Karpas-422 (cell line): ENCODE data around the gene MICALL1. TPM values are rescaled to one million over a fixed set of nuclear protein-coding genes. Genes with fewer than 3 reads are reported as not detected.

Experiments used
- DNase-seq: peaks from one replicate; pipeline ENCODE4 v3.0.0-alpha.2; 2015
- H2AFZ ChIP-seq: fragments of 200-600 bp; sonication (generic); 2 replicates; pipeline ENCODE4 v1.6.1; 2014; ENCODE audit warnings: antibody characterized with exemption, low read length, mixed read lengths
- H3K27ac ChIP-seq: fragments of 200-600 bp; sonication (generic); 2 replicates; pipeline ENCODE4 v1.5.1; 2014; ENCODE audit warnings: mild to moderate bottlenecking, low read length, moderate library complexity
- H3K27me3 ChIP-seq: fragments of 200-600 bp; sonication (generic); 2 replicates; pipeline ENCODE4 v1.6.1; 2014; ENCODE audit warnings: low read length, mixed read lengths
- H3K36me3 ChIP-seq: fragments of 200-600 bp; sonication (generic); 2 replicates; pipeline ENCODE4 v1.6.1; 2014; ENCODE audit warnings: low read length, mixed read lengths; ENCODE audit not compliant: insufficient read depth
- H3K4me1 ChIP-seq: fragments of 200-600 bp; sonication (generic); 2 replicates; pipeline ENCODE4 v1.6.1; 2014; ENCODE audit warnings: mild to moderate bottlenecking, low read length, mixed read lengths
- H3K4me2 ChIP-seq: fragments of 200-600 bp; sonication (generic); 2 replicates; pipeline ENCODE4 v1.6.1; 2014; ENCODE audit warnings: low read length, low read depth, mild to moderate bottlenecking; ENCODE audit not compliant: poor library complexity, severe bottlenecking
- H3K4me3 ChIP-seq: fragments of 200-600 bp; sonication (generic); 2 replicates; pipeline ENCODE4 v1.5.1; 2014; ENCODE audit warnings: mild to moderate bottlenecking, antibody characterized with exemption, low read length, mixed read lengths
- H3K79me2 ChIP-seq: fragments of 200-600 bp; sonication (generic); 2 replicates; pipeline ENCODE4 v1.6.1; 2014; ENCODE audit warnings: mild to moderate bottlenecking, low read length, mixed read lengths
- H3K9ac ChIP-seq: fragments of 200-600 bp; sonication (generic); 2 replicates; pipeline ENCODE4 v1.6.0; 2014; ENCODE audit warnings: low read length
- H3K9me2 ChIP-seq: fragments of 200-600 bp; sonication (generic), shearing (Covaris generic); replicated peaks from 2 replicates; pipeline ENCODE4 v1.6.0; 2014; ENCODE audit warnings: mild to moderate bottlenecking, low read length, moderate library complexity; ENCODE audit not compliant: insufficient read depth
- H3K9me3 ChIP-seq: fragments of 300-700, 200-600 bp; sonication (generic); 2 replicates; pipeline ENCODE4 v1.6.1; 2014; ENCODE audit warnings: low read length, mixed read lengths
- H4K20me1 ChIP-seq: fragments of 200-600 bp; sonication (generic); 2 replicates; pipeline ENCODE4 v1.6.1; 2014; ENCODE audit warnings: mild to moderate bottlenecking, antibody characterized with exemption, low read length, low read depth; ENCODE audit not compliant: insufficient read depth
- total RNA-seq: library from RNA; depleted of rRNA; stranded (reverse); fragments of >200 nt; shearing (Covaris generic); gene quantifications from 2 replicates; pipeline ENCODE4 v1.2.3, GENCODE V29; 2014; ENCODE audit warnings: low replicate concordance

Gene MICALL1
- total RNA-seq, 1 experiment from 2014 or later: 14.3 TPM

DNA sequence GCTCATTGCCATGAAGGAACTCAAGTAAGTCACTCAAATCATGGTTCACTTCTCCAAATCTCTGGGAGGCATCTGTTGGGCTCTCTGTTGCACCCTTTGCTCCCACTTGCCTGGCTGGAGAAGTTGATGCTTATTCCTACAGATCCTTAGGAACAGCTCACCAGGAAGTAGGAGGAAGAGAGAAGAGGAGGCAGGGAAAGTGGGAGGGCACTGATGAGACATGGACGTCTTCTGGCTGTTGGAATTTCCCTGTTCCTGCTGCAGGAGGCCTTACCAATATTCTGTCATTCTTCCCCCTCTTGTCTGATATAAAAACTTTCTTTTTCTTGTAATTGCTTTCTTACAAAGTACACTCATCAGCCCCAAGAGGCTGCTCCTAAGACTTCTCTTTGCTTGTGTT is 61.0 kb downstream of the MICALL1 start:
- H3K4me2 ChIP-seq: no peak overlapping the region
- H3K9ac ChIP-seq: no peak overlapping the region
- H2AFZ ChIP-seq: no peak overlapping the region
- H3K4me3 ChIP-seq: no peak overlapping the region
- H3K36me3 ChIP-seq: peaks cover 16% of the 10 kb centered on the region
- no peaks in the 10 kb centered on the region for H3K9me2 ChIP-seq
- H3K4me1 ChIP-seq: peaks cover 8% of the 10 kb centered on the region
- H3K9me3 ChIP-seq: no peaks in the 10 kb centered on the region
- H3K79me2 ChIP-seq: peaks cover 7% of the 10 kb centered on the region
- DNase-seq: no peak
- H4K20me1 ChIP-seq: peaks cover 10% of the 10 kb centered on the region
- no peaks in the 10 kb centered on the region for H3K27me3 ChIP-seq
- H3K27ac ChIP-seq: no peak overlapping the region

DNA sequence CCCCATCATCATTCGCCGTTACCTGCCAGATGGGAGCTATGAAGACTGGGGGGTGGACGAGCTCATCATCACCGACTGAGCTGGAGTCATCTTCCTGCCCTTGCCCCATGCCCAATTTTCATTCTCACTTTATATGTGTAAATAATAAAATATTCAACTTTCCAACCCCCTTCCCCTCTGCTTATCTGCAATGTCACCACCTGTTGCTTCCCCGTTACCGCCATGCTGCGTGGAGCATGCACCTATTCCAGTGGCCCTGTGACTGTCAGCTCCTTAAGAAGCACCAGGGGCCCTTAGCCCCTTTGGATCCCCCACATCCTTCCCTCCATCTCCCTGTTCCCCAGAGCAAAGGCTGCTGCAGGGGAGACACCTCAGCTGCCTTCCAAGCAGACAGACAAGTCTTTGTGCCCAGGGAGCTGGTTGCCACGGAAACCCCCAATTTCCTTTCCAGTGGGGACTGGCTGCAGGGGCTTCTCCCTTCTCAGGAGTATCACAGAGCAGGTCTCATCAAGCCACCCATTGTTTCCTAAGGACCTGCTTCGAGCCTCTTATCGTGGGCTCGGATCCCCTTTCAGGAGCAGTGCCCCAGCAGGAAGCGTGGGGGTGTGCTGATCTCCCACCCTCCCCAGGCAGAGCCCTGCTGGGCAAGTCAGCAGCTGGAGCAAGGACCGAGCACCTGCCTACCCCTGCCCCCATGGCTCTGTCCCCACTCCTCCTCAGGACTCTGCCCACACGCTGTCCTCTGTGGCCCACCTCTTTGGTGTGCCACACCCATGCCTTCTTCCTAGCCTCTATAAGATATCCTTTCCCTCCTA is 61.7 kb downstream of the MICALL1 start:
- Histone ChIP-seq H3K36me3 (peaks cover 16% of the 10 kb centered on the region), H3K9ac (no peak overlapping the region)

DNA sequence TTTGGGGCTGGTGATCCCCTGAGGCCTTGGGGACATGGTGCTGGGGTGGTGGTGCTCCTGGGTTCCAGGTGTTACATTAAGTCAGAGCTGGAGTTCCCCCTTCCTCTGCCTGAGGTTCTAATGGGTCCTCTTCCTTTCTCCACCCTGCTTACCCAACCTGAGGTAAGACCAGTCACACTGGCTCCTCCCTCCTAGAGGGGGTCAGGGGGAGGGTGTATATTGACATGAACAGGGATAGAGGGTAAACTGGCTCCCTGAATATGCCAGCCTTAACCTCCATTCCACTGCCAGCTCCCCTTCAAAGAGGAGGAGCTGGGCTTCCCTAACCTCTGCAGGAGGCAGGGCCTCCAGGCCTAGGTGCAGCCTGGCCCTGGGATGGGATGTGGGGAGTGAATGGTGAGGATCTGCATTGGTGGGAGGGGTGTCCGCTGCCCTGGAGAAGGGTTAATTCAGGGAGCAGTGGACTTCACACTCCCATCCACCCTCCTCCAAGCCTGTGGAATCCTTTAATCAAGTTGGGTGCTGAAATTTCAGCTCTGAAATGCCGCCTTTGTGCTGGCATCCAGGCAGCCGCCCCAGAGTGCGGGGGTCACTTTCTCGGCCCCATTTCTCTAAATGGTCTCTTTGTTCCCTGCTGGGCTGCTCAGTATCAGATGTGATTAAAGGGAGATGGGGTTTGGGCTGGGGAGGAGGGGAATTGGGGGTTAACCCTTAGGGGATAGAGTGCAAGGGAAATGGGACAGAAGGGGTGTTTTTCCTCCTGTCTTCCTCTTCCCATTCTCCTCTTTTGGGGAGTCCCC is 62.6 kb downstream of the MICALL1 start:
- H3K36me3 ChIP-seq: peaks cover 16% of the 10 kb centered on the region
- H2AFZ ChIP-seq: no peak overlapping the region
- H3K79me2 ChIP-seq: peaks cover 7% of the 10 kb centered on the region
- no peak for DNase-seq
- no peak overlapping the region for H3K4me2 ChIP-seq
- H3K27me3 ChIP-seq: no peaks in the 10 kb centered on the region
- H3K4me3 ChIP-seq: no peak overlapping the region
- no peaks in the 10 kb centered on the region for H3K9me2 ChIP-seq
- H4K20me1 ChIP-seq: peaks cover 10% of the 10 kb centered on the region
- H3K9me3 ChIP-seq: no peaks in the 10 kb centered on the region
- peaks cover under 1% of the 10 kb centered on the region for H3K4me1 ChIP-seq
- H3K27ac ChIP-seq: no peak overlapping the region
- no peak overlapping the region for H3K9ac ChIP-seq

More for the DNA sequence above, 61.7 kb downstream of the MICALL1 start:
- no peak for DNase-seq
- Histone ChIP-seq H4K20me1 (peaks cover 10% of the 10 kb centered on the region), H3K79me2 (peaks cover 7% of the 10 kb centered on the region), H3K27me3 (no peaks in the 10 kb centered on the region), H3K9me3 (no peaks in the 10 kb centered on the region), H3K4me2 (no peak overlapping the region), H3K4me1 (peaks cover 8% of the 10 kb centered on the region), H3K9me2 (no peaks in the 10 kb centered on the region), H2AFZ (no peak overlapping the region), H3K27ac (no peak overlapping the region), H3K4me3 (no peak overlapping the region)

DNA sequence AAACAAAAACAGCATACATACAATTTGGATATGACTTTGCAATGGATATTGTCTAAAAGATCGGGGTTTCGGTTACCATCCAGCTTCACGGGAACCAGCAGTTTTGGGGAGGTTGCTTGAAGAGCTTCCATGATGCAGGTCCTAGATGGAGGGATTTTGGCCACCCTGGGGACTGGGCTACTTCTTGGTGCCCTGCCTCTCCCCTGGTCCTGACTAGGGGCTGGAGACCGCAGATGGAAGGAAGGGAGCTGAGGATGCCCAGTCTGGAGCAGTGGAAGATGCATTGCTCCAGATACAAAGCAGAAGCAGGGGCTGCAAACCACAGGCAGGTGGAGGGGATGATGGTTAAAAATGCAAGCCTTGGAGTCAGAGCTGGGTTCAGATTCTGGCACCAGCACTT is 64.8 kb downstream of the MICALL1 start:
- no peak for DNase-seq
- Histone ChIP-seq H3K27ac (no peak overlapping the region), H3K9me3 (no peaks in the 10 kb centered on the region), H3K9ac (no peak overlapping the region), H4K20me1 (peaks cover 2% of the 10 kb centered on the region), H3K4me1 (no peaks in the 10 kb centered on the region), H3K4me2 (no peak overlapping the region), H3K9me2 (no peaks in the 10 kb centered on the region), H3K27me3 (no peaks in the 10 kb centered on the region), H3K36me3 (peaks cover 9% of the 10 kb centered on the region), H3K4me3 (no peak overlapping the region), H3K79me2 (peaks cover 3% of the 10 kb centered on the region), H2AFZ (no peak overlapping the region)

DNA sequence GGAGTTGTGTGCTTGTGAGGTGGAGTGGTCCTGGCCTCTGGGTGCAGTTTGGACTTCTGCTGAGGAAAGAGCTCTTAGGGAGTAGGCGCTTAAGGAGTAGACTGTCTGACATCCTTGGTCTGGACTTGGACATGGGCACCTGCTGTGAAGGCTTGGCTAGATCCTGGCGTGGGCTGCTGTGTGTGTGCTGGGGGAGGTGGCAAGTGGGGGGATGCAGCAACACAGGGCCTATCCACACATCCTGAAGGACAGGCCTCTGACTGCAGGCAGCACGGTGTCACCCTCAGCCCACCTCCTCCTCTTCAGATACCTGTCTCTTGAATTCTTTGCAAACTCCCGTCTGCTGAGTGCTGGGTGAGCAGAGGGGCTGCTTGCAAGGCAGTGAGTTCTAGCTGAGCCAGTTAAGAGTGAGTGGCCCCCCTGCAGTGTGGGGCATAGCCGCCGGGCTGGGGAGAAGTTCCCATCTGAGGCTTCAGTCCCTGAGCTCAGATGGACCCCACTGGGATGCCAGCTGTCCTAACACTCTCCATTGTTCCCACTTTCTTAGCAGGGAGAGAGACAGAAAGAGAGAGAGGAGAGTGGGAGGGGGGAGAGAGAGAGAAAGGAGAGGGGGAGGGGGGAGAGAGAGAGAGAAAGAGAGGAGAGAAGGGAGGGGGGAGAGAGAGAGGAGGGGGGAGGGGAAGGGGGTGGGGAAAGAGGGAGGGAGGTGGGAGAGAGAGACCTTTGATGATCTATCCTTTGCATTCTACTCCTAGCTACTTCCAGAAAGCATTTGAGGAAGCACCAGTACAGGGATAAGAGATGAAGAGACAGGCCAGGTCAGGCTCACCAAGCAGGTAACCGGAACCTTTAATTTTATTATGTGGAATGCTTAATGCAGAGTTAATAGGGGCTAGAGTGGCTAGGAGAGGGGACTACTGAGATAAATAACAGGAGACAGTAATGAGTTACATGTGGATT is 65.7 kb downstream of the MICALL1 start:
- Histone ChIP-seq H3K27ac (no peak overlapping the region), H3K4me1 (no peaks in the 10 kb centered on the region), H3K27me3 (no peaks in the 10 kb centered on the region), H2AFZ (no peak overlapping the region), H3K9me2 (no peaks in the 10 kb centered on the region), H3K79me2 (no peaks in the 10 kb centered on the region), H3K4me3 (no peak overlapping the region), H3K9me3 (no peaks in the 10 kb centered on the region), H4K20me1 (no peaks in the 10 kb centered on the region), H3K36me3 (0 out of 2 replicates have a peak, but pooled peaks cover 6% of the 10 kb centered on the region), H3K4me2 (no peak overlapping the region), H3K9ac (no peak overlapping the region)
- DNase-seq: no peak

DNA sequence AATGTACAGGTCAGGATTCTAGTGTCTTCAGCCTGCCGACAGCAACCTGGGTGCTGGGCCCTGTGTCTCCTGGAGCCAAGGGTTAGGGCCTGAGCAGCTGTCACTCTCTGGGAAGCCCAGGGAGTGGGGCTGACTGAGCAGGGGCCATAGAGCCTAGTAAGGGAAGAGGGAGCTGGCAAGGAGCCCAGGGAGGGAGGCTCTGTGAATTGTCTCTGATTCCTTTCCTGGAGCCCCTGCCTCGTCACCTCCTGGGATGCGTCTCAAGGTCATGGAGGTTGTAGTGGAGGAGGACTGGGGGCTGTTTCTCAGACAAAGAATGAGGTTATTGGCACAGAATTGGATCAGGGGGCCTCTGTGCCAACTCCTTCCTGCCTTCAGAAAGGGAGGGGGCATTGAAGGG is 66.4 kb downstream of the MICALL1 start:
- Histone ChIP-seq H3K9me2 (no peaks in the 10 kb centered on the region), H3K4me2 (no peak overlapping the region), H3K27ac (no peak overlapping the region), H2AFZ (no peak overlapping the region), H3K9ac (no peak overlapping the region), H3K4me3 (no peak overlapping the region), H3K36me3 (0 out of 2 replicates have a peak, but pooled peaks cover under 1% of the 10 kb centered on the region), H3K79me2 (no peaks in the 10 kb centered on the region), H4K20me1 (no peaks in the 10 kb centered on the region), H3K4me1 (no peaks in the 10 kb centered on the region), H3K9me3 (no peaks in the 10 kb centered on the region), H3K27me3 (no peaks in the 10 kb centered on the region)
- DNase-seq: no peak

DNA sequence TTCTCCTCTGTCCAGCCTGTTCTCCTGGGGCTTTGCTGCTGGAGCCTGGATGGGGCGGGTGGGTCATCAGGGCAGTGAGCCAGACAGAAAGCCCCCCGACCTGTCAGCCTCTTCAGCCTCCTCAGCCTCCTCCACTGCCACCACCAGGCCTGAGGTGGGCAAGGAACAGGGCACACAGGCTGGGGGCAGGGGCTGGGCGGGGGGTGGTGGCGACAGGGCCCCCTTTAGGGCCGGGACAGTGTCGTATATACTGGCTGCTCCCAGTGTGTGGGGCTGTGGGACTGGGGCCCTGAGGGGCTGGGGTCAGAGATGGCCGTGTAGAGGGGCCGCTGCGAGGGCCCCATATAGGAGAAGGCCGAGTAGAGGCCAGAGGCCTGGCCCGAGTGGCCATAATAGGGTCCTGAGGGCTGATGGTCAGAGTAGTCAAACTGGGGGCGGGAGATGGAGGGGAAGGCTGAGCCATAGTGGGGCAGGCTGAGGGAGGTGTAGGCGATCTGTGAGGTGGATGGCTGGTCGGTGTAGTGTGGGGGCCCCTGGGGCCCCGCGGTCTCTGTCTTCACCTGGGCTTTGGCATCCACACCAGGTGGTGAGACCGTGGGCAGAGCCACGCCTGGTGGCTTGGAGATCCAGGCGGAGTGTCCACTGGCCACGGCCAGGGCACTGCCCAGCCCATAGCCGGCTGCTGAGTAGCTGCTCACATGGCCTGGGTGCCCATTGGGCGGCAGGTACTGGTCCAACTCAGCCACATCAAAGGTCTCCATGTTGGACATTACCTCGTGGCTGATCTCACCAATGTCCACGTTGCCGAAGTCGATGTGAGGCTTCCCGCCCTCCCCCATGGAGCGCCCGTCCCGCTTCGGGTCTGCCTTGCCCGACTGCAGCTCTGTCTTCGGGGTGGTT is 67.4 kb downstream of the MICALL1 start:
- H4K20me1 ChIP-seq: no peaks in the 10 kb centered on the region
- H3K9me3 ChIP-seq: no peaks in the 10 kb centered on the region
- no peaks in the 10 kb centered on the region for H3K4me1 ChIP-seq
- no peaks in the 10 kb centered on the region for H3K9me2 ChIP-seq
- H3K4me3 ChIP-seq: no peak overlapping the region
- no peaks in the 10 kb centered on the region for H3K79me2 ChIP-seq
- no peak overlapping the region for H3K9ac ChIP-seq
- H3K4me2 ChIP-seq: no peak overlapping the region
- H3K27ac ChIP-seq: no peak overlapping the region
- H3K27me3 ChIP-seq: no peaks in the 10 kb centered on the region
- DNase-seq: no peak
- no peak overlapping the region for H2AFZ ChIP-seq
- H3K36me3 ChIP-seq: no peaks in the 10 kb centered on the region
